ENCODE measurements around the gene XK. TPM values are rescaled to one million over a fixed set of nuclear protein-coding genes. Genes with fewer than 3 reads are reported as not detected.
A peak's percentile ranks its signal among the peaks of the same experiment; 100 is the strongest.

XK gene
- total and polyA plus RNA-seq, 10 of the 15 experiments (the other 5 are each of a cell fraction or from before 2014, with no cell fraction given) = not detected

DNA sequence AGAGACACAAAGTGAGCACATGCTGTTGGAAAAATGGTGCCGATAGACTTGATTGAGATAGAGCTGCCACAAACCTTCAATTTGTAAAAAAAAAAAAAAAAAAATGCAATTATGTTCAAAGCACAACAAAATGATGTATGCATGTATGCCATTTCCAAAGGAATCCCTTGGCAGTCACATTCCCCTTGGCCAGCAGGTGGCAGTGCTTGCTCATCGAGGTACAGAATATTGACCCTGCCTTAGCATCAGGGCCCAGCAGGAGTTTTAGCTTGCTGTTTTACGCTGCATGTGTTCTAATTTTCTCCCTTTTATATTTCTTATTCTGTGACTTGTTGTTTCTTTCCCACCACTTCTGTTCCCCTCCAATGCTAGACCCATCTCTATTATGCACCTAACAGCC lies 59.8 kb downstream of the XK start:
- H3K4me3 ChIP-seq = no peak overlapping the region
- POLR2A ChIA-PET = interaction anchor here (1.3 to 3.7 kb wide), 6 partner anchors 36 to 80 kb away, joined by 3 to 19 read pairs (median 8); partner anchors contain the start of gene CYBB
- ATAC-seq (peak; percentile 86), FAIRE-seq (peak; percentile 85), DNase-seq (ENCODE audit: low read depth, low spot score) (peak; percentile 53)
- SMC1A ChIA-PET (ENCODE audit: uncharacterized antibody, unreplicated experiment) = interaction anchor here (0.6 to 7.1 kb wide), 20 partner anchors 10 to 529 kb away, joined by 3 to 264 read pairs (median 7); partner anchors contain the start of gene CYBB
- RAD21 ChIA-PET (ENCODE audit: unreplicated experiment) = interaction anchor here (0.7 to 6.4 kb wide), 21 partner anchors 10 to 1164 kb away, joined by 3 to 186 read pairs (median 5); partner anchors contain the start of gene CYBB
- in situ Hi-C loops (cut with MboI) = loop anchor here (10.0 kb wide), 1 partner anchor 429 kb away; no protein-coding TSS in a partner anchor
- H3K27me3 ChIP-seq (replicated peaks in 1 of 2; ENCODE audit: control insufficient read depth in 2 of 2, insufficient read depth in 2 of 2, low read length in 1 of 2) = no peaks in the 10 kb centered on the region; a peak in 1 of 4 replicates
- no peak overlapping the region for H3K9ac ChIP-seq (ENCODE audit: control insufficient read depth, insufficient read depth, low read length)
- H3K9me3 ChIP-seq (replicated peaks; ENCODE audit: control insufficient read depth, insufficient read depth, low read length) = no peaks in the 10 kb centered on the region
- H3K4me2 ChIP-seq (ENCODE audit: control insufficient read depth, insufficient read depth) = peak overlapping the region; percentile 28
- H3K79me2 ChIP-seq (ENCODE audit: control insufficient read depth, insufficient read depth, low read length) = no peaks in the 10 kb centered on the region
- no peak overlapping the region for H2AFZ ChIP-seq (ENCODE audit: control insufficient read depth, low read depth, low read length)
- H3K4me1 ChIP-seq (ENCODE audit: control insufficient read depth, insufficient read depth, low read length) = peaks cover 15% of the 10 kb centered on the region
- H3K36me3 ChIP-seq (ENCODE audit: control insufficient read depth in 2 of 2, insufficient read depth in 2 of 2, low read length in 1 of 2) = no peaks in the 10 kb centered on the region
- no TSS peak for BruUV-seq (replicated peaks)
- 2% methylated on average over 3 of the region's 3 CpGs for WGBS (ENCODE audit: insufficient coverage, insufficient replicate concordance, low lambda C conversion rate, missing lambda C conversion rate)
- CTCF ChIA-PET = interaction anchor here (0.6 to 8.6 kb wide), 25 partner anchors 9 to 429 kb away, joined by 3 to 376 read pairs (median 6); partner anchors contain the start of gene CYBB
- peak overlapping the region; percentile 69 for H3K27ac ChIP-seq (ENCODE audit: control insufficient read depth, insufficient read depth)
- intact Hi-C loops (cut with micrococcal nuclease; ENCODE audit: unreplicated experiment) = loop anchor here (1.0 kb wide), 2 partner anchors 80 to 430 kb away; no protein-coding TSS in a partner anchor
- no peaks in the 10 kb centered on the region for H4K20me1 ChIP-seq (ENCODE audit: control insufficient read depth, insufficient read depth)
- TF ChIP-seq, protein P1, sequence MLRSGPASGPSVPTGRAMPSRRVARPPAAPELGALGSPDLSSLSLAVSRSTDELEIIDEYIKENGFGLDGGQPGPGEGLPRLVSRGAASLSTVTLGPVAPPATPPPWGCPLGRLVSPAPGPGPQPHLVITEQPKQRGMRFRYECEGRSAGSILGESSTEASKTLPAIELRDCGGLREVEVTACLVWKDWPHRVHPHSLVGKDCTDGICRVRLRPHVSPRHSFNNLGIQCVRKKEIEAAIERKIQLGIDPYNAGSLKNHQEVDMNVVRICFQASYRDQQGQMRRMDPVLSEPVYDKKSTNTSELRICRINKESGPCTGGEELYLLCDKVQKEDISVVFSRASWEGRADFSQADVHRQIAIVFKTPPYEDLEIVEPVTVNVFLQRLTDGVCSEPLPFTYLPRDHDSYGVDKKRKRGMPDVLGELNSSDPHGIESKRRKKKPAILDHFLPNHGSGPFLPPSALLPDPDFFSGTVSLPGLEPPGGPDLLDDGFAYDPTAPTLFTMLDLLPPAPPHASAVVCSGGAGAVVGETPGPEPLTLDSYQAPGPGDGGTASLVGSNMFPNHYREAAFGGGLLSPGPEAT (IDR thresholded peaks at IDR 0.05; ENCODE audit: low read depth) = no peak
- no peak for TF ChIP-seq IRF4 (IDR thresholded peaks at IDR 0.05; ENCODE audit: low read depth, low read length)
- peak; percentile 34; the same call in 1 of the 2 replicates for TF ChIP-seq NBN (IDR thresholded peaks at IDR 0.05)
- TF ChIP-seq BHLHE40 (IDR thresholded peaks at IDR 0.05; ENCODE audit: borderline replicate concordance in 1 of 2, low read depth in 2 of 2, low read length in 1 of 2) = no peak
- TF ChIP-seq ETV6 (conservative IDR thresholded peaks at IDR 0.05 in 1 of 2, IDR thresholded peaks at IDR 0.05 in 1 of 2; ENCODE audit: borderline replicate concordance in 1 of 2, low read depth in 1 of 2) = no peak
- TF ChIP-seq SMC3 (IDR thresholded peaks at IDR 0.05; ENCODE audit: borderline replicate concordance, low read length) = peak; percentile 97
- TF ChIP-seq ZNF384 (IDR thresholded peaks at IDR 0.05; ENCODE audit: borderline replicate concordance, low read depth, low read length) = no peak; the same call in 1 of the 2 replicates
- TF ChIP-seq, protein P2, sequence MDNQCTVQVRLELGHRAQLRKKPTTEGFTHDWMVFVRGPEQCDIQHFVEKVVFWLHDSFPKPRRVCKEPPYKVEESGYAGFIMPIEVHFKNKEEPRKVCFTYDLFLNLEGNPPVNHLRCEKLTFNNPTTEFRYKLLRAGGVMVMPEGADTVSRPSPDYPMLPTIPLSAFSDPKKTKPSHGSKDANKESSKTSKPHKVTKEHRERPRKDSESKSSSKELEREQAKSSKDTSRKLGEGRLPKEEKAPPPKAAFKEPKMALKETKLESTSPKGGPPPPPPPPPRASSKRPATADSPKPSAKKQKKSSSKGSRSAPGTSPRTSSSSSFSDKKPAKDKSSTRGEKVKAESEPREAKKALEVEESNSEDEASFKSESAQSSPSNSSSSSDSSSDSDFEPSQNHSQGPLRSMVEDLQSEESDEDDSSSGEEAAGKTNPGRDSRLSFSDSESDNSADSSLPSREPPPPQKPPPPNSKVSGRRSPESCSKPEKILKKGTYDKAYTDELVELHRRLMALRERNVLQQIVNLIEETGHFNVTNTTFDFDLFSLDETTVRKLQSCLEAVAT (IDR thresholded peaks at IDR 0.05) = peak; percentile 48; the same call in 1 of the 2 replicates
- TF ChIP-seq POLR2AphosphoS2 (IDR thresholded peaks at IDR 0.05; ENCODE audit: low read depth, low read length) = no peak
- TF ChIP-seq, protein P3, sequence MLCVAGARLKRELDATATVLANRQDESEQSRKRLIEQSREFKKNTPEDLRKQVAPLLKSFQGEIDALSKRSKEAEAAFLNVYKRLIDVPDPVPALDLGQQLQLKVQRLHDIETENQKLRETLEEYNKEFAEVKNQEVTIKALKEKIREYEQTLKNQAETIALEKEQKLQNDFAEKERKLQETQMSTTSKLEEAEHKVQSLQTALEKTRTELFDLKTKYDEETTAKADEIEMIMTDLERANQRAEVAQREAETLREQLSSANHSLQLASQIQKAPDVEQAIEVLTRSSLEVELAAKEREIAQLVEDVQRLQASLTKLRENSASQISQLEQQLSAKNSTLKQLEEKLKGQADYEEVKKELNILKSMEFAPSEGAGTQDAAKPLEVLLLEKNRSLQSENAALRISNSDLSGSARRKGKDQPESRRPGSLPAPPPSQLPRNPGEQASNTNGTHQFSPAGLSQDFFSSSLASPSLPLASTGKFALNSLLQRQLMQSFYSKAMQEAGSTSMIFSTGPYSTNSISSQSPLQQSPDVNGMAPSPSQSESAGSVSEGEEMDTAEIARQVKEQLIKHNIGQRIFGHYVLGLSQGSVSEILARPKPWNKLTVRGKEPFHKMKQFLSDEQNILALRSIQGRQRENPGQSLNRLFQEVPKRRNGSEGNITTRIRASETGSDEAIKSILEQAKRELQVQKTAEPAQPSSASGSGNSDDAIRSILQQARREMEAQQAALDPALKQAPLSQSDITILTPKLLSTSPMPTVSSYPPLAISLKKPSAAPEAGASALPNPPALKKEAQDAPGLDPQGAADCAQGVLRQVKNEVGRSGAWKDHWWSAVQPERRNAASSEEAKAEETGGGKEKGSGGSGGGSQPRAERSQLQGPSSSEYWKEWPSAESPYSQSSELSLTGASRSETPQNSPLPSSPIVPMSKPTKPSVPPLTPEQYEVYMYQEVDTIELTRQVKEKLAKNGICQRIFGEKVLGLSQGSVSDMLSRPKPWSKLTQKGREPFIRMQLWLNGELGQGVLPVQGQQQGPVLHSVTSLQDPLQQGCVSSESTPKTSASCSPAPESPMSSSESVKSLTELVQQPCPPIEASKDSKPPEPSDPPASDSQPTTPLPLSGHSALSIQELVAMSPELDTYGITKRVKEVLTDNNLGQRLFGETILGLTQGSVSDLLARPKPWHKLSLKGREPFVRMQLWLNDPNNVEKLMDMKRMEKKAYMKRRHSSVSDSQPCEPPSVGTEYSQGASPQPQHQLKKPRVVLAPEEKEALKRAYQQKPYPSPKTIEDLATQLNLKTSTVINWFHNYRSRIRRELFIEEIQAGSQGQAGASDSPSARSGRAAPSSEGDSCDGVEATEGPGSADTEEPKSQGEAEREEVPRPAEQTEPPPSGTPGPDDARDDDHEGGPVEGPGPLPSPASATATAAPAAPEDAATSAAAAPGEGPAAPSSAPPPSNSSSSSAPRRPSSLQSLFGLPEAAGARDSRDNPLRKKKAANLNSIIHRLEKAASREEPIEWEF (IDR thresholded peaks at IDR 0.05; ENCODE audit: insufficient replicate concordance, low read depth, low read length) = no peak
- TF ChIP-seq RB1 (IDR thresholded peaks at IDR 0.05; ENCODE audit: borderline replicate concordance) = no peak
- peak; percentile 75; the same call in 1 of the 2 replicates for TF ChIP-seq YY1 (IDR thresholded peaks at IDR 0.05; ENCODE audit: low read depth, low read length)
- no peak for TF ChIP-seq RCOR1 (conservative IDR thresholded peaks at IDR 0.05; ENCODE audit: low read depth, low read length)
